Measurements from ENCODE around the gene TRNP1. TPM values are rescaled to one million over a fixed set of nuclear protein-coding genes. Genes with fewer than 3 reads are reported as not detected.

TRNP1 gene
- total RNA-seq, 1 donor from 2014 or later = 76.5 TPM

DNA sequence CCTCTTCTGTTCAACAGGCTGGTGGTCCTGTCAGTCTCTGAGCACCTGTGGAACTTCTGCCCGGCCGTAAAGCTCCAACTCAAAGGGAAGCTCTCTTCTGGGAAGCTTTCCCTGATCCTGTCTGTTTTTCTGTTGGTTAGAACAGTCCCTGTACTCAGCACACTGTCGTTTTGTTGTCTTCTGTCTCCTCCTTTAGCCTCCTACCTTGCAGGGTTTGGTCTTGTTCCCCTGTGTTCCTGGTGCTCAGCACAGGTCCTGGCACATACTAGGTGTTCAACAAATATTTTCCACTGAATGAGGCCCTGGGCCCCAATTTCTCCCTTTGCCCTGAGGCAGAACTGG lies 32.9 kb upstream of the TRNP1 start:
- no peak overlapping the region for H3K4me3 Mint-ChIP-seq (ENCODE audit: unreplicated experiment)
- H3K27ac Mint-ChIP-seq (ENCODE audit: unreplicated experiment) = no peak overlapping the region
- H3K27me3 Mint-ChIP-seq (ENCODE audit: low read depth) = peaks cover 27% of the 10 kb centered on the region
- DNase-seq (ENCODE audit: low spot score) = no peak
- peaks cover 11% of the 10 kb centered on the region for H3K4me1 Mint-ChIP-seq (ENCODE audit: low read depth)
- peaks cover 5% of the 10 kb centered on the region for H3K36me3 Mint-ChIP-seq (ENCODE audit: low read depth)
- TF ChIP-seq, protein P1, sequence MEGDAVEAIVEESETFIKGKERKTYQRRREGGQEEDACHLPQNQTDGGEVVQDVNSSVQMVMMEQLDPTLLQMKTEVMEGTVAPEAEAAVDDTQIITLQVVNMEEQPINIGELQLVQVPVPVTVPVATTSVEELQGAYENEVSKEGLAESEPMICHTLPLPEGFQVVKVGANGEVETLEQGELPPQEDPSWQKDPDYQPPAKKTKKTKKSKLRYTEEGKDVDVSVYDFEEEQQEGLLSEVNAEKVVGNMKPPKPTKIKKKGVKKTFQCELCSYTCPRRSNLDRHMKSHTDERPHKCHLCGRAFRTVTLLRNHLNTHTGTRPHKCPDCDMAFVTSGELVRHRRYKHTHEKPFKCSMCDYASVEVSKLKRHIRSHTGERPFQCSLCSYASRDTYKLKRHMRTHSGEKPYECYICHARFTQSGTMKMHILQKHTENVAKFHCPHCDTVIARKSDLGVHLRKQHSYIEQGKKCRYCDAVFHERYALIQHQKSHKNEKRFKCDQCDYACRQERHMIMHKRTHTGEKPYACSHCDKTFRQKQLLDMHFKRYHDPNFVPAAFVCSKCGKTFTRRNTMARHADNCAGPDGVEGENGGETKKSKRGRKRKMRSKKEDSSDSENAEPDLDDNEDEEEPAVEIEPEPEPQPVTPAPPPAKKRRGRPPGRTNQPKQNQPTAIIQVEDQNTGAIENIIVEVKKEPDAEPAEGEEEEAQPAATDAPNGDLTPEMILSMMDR (IDR thresholded peaks at IDR 0.05) = no peak
- peaks cover 11% of the 10 kb centered on the region for H3K9me3 Mint-ChIP-seq (ENCODE audit: low read depth)

DNA sequence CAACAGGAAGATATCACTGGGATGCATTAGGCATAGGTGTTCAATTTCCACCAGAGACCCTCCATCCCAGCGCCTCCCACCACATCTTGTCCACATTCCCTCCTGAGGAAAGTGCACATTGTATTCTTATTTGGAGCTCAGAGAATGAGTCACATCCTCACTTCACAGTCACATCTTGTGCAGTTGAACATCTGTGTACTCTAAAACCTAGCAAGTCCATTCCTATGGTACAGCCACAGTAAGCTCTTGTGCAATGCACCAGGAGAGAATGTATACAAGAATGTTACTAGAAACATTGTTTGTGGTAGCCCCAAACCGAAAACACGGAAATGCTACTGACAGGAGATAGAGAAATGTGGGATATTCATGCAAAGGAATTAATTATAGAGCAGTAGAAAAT lies 31.7 kb upstream of the TRNP1 start:
- no peak for DNase-seq (ENCODE audit: low spot score)
- no peak overlapping the region for H3K4me3 Mint-ChIP-seq (ENCODE audit: unreplicated experiment)

DNA sequence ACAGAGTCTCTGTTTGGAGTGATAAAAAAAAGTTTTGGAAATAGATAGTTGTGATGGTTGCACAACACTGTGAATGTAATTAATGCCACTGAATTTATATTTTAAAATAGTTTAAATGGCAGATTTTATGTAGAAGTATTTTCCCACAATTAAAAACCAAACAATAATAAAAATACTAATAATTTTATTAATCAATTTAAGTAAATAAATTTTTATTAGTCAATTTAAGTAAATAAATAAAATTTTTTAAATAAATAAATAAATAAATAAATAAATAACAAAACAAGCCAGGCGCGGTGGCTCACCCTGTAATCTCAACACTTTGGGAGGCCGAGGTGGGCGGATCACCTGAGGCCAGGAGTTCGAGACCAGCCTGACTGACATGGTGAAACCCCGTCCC lies 28.3 kb upstream of the TRNP1 start:
- H3K4me1 Mint-ChIP-seq (ENCODE audit: low read depth) = peaks cover 11% of the 10 kb centered on the region
- no peak overlapping the region for H3K27ac Mint-ChIP-seq (ENCODE audit: unreplicated experiment)
- H3K27me3 Mint-ChIP-seq (ENCODE audit: low read depth) = peaks cover 18% of the 10 kb centered on the region
- no peaks in the 10 kb centered on the region for H3K9me3 Mint-ChIP-seq (ENCODE audit: low read depth)
- H3K4me3 Mint-ChIP-seq (ENCODE audit: unreplicated experiment) = no peak overlapping the region
- TF ChIP-seq, protein P1 (IDR thresholded peaks at IDR 0.05) = no peak
- DNase-seq (ENCODE audit: low spot score) = no peak
- no peaks in the 10 kb centered on the region for H3K36me3 Mint-ChIP-seq (ENCODE audit: low read depth)

More for the DNA sequence above, 31.7 kb upstream of the TRNP1 start:
- TF ChIP-seq, protein P1 (IDR thresholded peaks at IDR 0.05) = no peak
- no peaks in the 10 kb centered on the region for H3K9me3 Mint-ChIP-seq (ENCODE audit: low read depth)
- H3K27ac Mint-ChIP-seq (ENCODE audit: unreplicated experiment) = no peak overlapping the region
- H3K36me3 Mint-ChIP-seq (ENCODE audit: low read depth) = no peaks in the 10 kb centered on the region
- H3K27me3 Mint-ChIP-seq (ENCODE audit: low read depth) = peaks cover 30% of the 10 kb centered on the region
- peaks cover 11% of the 10 kb centered on the region for H3K4me1 Mint-ChIP-seq (ENCODE audit: low read depth)

DNA sequence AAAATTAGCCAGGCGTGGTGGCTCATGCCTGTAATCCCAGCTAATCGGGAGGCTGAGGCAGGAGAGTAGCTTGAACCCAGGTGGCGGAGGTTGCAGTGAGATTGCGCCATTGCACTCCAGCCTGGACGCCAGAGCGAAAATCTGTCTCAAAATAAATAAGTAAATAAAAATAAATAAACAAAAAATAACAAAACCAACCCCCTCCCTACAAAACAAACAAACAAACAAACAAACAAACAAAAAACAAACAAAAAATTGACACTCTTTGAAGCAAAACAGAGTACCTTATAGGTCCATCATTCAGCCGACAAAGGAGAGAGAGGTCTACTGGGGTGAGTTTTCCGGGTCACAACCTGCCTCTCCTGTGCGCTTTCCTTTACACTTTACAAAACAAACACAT lies 27.9 kb upstream of the TRNP1 start:
- TF ChIP-seq, protein P1 (IDR thresholded peaks at IDR 0.05) = no peak
- Mint-ChIP-seq H3K9me3 (ENCODE audit: low read depth) (no peaks in the 10 kb centered on the region), H3K36me3 (ENCODE audit: low read depth) (no peaks in the 10 kb centered on the region), H3K27ac (ENCODE audit: unreplicated experiment) (no peak overlapping the region), H3K4me1 (ENCODE audit: low read depth) (peaks cover 9% of the 10 kb centered on the region), H3K4me3 (ENCODE audit: unreplicated experiment) (no peak overlapping the region), H3K27me3 (ENCODE audit: low read depth) (peaks cover 18% of the 10 kb centered on the region)
- DNase-seq (ENCODE audit: low spot score) = no peak

DNA sequence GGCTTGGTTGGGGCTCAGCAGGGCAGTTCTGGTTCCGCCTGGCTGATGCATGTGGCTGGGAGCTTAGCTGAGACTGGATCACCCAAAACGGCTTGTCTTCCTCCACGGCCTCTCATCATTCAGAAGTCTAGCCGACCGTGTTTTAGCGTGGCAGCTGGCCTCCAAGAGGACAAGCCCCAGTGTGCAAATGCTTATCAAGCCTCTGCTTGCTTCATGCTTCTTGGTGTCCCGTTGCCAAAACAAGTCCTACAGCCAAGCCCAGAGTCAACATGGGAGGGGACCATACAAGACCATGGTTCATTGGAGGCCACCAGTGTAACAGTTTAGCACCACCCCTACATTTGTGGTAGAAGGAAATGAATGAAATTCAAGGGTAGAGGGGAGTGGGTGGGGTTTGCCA lies 22.7 kb upstream of the TRNP1 start:
- H3K27ac Mint-ChIP-seq (ENCODE audit: unreplicated experiment) = no peak overlapping the region
- no peaks in the 10 kb centered on the region for H3K36me3 Mint-ChIP-seq (ENCODE audit: low read depth)
- H3K9me3 Mint-ChIP-seq (ENCODE audit: low read depth) = no peaks in the 10 kb centered on the region
- no peak overlapping the region for H3K4me3 Mint-ChIP-seq (ENCODE audit: unreplicated experiment)
- peaks cover 6% of the 10 kb centered on the region for H3K4me1 Mint-ChIP-seq (ENCODE audit: low read depth)
- peaks cover 11% of the 10 kb centered on the region for H3K27me3 Mint-ChIP-seq (ENCODE audit: low read depth)
- TF ChIP-seq, protein P1 (IDR thresholded peaks at IDR 0.05) = no peak
- DNase-seq (ENCODE audit: low spot score) = no peak
